Osteocyte (in vitro differentiated cells): Measurements from ENCODE around the gene BCO1. TPM values are rescaled to one million over a fixed set of nuclear protein-coding genes. Genes with fewer than 3 reads are reported as not detected.
A peak's percentile ranks its signal among the peaks of the same experiment; 100 is the strongest.

ENCODE experiments used
- DNase-seq: peaks from one replicate; pipeline ENCODE4 v3.0.0; 2021; ENCODE audit warnings: mixed read lengths; ENCODE audit not compliant: unreplicated experiment; ENCODE audit errors: extremely low spot score
- H3K27ac Mint-ChIP-seq: one replicate; pipeline ENCODE4 v1.8.0; 2021; ENCODE audit warnings: mild to moderate bottlenecking, mixed read lengths; ENCODE audit not compliant: unreplicated experiment
- H3K27me3 Mint-ChIP-seq: one replicate; pipeline ENCODE4 v1.8.0; 2021; ENCODE audit warnings: mixed read lengths; ENCODE audit not compliant: unreplicated experiment
- H3K36me3 Mint-ChIP-seq: one replicate; pipeline ENCODE4 v1.8.0; 2021; ENCODE audit warnings: mixed read lengths; ENCODE audit not compliant: unreplicated experiment
- H3K4me1 Mint-ChIP-seq: one replicate; pipeline ENCODE4 v1.8.0; 2021; ENCODE audit warnings: mixed read lengths; ENCODE audit not compliant: unreplicated experiment
- H3K4me3 Mint-ChIP-seq: one replicate; pipeline ENCODE4 v1.8.0; 2021; ENCODE audit warnings: mild to moderate bottlenecking, moderate library complexity, mixed read lengths; ENCODE audit not compliant: unreplicated experiment
- H3K9me3 Mint-ChIP-seq: one replicate; pipeline ENCODE4 v1.8.0; 2021; ENCODE audit warnings: mixed read lengths; ENCODE audit not compliant: unreplicated experiment
- total RNA-seq: library from RNA; stranded (reverse); gene quantifications from 2 replicates; pipeline ENCODE4 v1.2.1, GENCODE V29; 2021
- TF ChIP-seq, protein P1 (sequence below): fragments of 200-600 bp; sonication (generic); IDR thresholded peaks from 2 replicates; pipeline ENCODE4 v1.5.0; 2021; ENCODE audit warnings: antibody characterized with exemption, mild to moderate bottlenecking, moderate library complexity

The BCO1 gene
- total RNA-seq, 1 donor from 2014 or later, result not detected

- H3K9me3 Mint-ChIP-seq, result peaks cover 4% of the 10 kb centered on the region
- H3K27me3 Mint-ChIP-seq, result peaks cover 7% of the 10 kb centered on the region
- no peaks in the 10 kb centered on the region for H3K4me1 Mint-ChIP-seq
- TF ChIP-seq, protein P1, sequence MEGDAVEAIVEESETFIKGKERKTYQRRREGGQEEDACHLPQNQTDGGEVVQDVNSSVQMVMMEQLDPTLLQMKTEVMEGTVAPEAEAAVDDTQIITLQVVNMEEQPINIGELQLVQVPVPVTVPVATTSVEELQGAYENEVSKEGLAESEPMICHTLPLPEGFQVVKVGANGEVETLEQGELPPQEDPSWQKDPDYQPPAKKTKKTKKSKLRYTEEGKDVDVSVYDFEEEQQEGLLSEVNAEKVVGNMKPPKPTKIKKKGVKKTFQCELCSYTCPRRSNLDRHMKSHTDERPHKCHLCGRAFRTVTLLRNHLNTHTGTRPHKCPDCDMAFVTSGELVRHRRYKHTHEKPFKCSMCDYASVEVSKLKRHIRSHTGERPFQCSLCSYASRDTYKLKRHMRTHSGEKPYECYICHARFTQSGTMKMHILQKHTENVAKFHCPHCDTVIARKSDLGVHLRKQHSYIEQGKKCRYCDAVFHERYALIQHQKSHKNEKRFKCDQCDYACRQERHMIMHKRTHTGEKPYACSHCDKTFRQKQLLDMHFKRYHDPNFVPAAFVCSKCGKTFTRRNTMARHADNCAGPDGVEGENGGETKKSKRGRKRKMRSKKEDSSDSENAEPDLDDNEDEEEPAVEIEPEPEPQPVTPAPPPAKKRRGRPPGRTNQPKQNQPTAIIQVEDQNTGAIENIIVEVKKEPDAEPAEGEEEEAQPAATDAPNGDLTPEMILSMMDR, result no peak
- H3K4me3 Mint-ChIP-seq, result no peak overlapping the region
- H3K27ac Mint-ChIP-seq, result no peak overlapping the region
- DNase-seq, result no peak
- H3K36me3 Mint-ChIP-seq, result peaks cover 5% of the 10 kb centered on the region
These were observed 58.1 kb downstream of the BCO1 start for GRCh38 chr16:81296631-81297030.

DNA sequence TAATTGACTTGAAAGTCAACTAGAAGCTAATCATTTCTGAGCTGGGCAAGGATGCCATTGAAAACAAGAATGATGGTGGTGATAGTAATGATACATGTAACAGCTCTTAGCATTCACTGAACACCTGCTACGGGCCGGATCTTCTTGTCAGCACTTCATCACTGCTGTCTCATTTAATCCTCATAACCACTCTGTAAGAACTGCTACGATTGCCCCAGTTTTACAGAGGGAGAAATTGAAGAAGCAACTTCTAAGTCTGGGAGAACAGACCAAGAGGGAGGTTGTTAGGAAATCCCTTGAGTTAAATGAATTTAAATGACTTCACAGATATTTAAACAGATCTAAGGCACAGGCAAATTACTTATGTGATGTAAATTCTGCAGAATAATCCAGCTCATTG is 69.3 kb downstream of the BCO1 start:
- Mint-ChIP-seq H3K4me3 (no peak overlapping the region), H3K4me1 (peaks cover 2% of the 10 kb centered on the region), H3K27ac (no peak overlapping the region), H3K27me3 (no peaks in the 10 kb centered on the region), H3K36me3 (peaks cover 7% of the 10 kb centered on the region), H3K9me3 (no peaks in the 10 kb centered on the region)
- no peak for DNase-seq
- TF ChIP-seq, protein P1, result no peak

DNA sequence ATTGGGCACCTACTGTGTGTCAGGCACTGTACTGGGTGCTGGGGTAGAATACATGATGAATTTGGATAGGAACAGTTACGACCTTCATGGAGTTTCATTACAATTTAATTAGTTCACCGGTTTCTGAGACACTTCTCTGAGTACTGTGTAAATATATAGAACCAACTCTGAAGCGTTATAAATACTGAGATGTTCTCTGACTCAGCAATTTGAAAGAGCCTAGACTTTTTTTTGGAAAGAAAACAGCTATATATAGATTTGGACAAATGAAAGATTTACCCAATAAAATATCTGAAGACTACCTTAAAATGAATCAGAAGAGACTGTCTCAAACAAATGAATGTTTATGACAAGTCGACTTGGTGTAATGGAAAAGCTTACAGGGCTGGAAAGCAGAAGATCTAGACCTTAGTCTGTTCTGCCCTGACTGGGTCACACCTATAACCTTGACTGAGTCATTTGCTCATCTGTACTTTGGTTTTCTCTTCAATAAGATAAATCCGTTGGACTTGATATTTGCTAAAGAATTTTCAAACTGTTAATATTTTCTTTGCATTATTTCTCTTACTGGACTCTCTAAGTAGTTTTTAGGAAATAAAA is 71.7 kb downstream of the BCO1 start:
- Mint-ChIP-seq H3K27me3 (no peaks in the 10 kb centered on the region), H3K4me3 (no peak overlapping the region), H3K36me3 (peaks cover 5% of the 10 kb centered on the region), H3K4me1 (peaks cover 20% of the 10 kb centered on the region), H3K27ac (no peak overlapping the region), H3K9me3 (no peaks in the 10 kb centered on the region)
- TF ChIP-seq, protein P1, result no peak
- DNase-seq, result no peak

DNA sequence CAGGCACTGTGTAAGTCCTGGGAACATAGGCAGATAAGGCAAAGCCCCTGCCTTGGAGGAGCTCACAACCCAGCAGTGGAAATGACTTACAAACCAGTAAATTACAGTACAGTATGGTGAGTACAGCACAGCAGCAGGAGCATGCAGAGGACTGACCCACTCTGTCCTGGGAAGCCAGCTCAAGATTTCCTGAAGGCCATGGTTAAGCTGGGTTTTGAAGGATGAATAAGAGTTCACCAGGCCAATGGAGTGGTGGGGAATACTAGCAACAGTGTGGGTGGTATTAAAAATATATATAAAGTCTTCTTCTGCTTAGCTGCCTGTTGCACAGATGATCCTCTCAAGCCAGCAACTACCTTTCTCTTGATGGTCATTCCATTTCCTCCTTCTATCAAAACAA is 73.3 kb downstream of the BCO1 start:
- H3K27ac Mint-ChIP-seq, result no peak overlapping the region
- H3K4me1 Mint-ChIP-seq, result peaks cover 29% of the 10 kb centered on the region
- H3K9me3 Mint-ChIP-seq, result no peaks in the 10 kb centered on the region
- no peak overlapping the region for H3K4me3 Mint-ChIP-seq
- TF ChIP-seq, protein P1, result no peak
- H3K36me3 Mint-ChIP-seq, result peaks cover 3% of the 10 kb centered on the region
- no peak for DNase-seq
- no peaks in the 10 kb centered on the region for H3K27me3 Mint-ChIP-seq

DNA sequence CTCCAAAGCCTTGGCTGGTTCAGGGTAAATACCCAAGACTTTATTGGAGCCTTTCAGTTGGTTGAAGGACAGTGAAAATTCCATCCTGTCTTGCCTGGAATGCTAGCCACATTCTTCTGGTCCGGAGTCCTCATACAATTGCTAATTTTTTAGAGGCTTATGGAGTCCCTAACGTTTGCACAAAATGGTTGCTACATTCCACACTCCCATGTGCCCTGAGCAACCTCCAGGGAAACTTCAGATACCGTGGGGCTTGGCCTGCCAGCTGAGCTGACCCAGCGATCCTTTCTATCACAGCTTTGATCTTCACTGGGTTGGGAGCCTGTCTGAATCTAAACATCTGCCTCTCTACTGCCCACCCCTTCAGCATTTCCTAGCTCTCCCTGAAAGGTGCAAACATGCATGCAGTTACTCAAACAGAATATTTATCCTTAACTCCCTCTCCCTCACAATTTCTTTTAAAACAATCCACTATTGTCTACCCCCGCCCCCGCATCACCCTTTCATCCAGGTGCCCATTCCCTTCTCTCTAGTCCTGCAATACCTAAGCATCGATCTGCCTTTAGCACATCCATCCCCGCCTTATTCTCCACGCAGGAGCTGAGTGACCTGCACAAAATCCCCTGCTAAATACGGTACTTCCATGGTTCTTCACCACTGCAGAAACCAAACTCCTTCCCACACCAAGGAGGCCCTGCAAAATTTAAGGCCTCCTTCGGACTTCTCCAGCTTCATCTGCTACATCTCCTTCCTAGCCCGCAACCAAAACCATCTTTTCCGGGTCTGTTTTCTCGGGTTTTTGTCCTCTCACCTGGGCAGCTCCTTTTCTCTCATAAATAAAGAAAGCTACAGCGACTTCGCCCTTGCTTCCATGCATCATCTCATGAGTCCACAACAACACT is 75.5 kb downstream of the BCO1 start:
- Mint-ChIP-seq H3K27me3 (no peaks in the 10 kb centered on the region), H3K4me3 (peak overlapping the region; percentile 94), H3K9me3 (no peaks in the 10 kb centered on the region), H3K4me1 (peaks cover 44% of the 10 kb centered on the region), H3K27ac (peak overlapping the region; percentile 80), H3K36me3 (no peaks in the 10 kb centered on the region)
- TF ChIP-seq, protein P1, result no peak
- DNase-seq, result no peak
